NCI-H345 (cell line): ENCODE results near the gene ARHGEF38.
A peak's percentile ranks its signal among the peaks of the same experiment; 100 is the strongest.
"Not testable (repeated sequence)": the region's sequence is repeated elsewhere in the genome, so short reads cannot be mapped to it uniquely, and the experiment has no call there.

Source experiments
- DNase-seq: peaks from one replicate; lab custom pipeline; 2025; lab: John Stamatoyannopoulos, UW

ARHGEF38 gene

GRCh38 chr4:105652286-105652888 lies 100.0 kb downstream of the ARHGEF38 start:
- no peak for DNase-seq

GRCh38 chr4:105657117-105657765 lies 104.8 kb downstream of the ARHGEF38 start:
- DNase-seq: no peak

DNA sequence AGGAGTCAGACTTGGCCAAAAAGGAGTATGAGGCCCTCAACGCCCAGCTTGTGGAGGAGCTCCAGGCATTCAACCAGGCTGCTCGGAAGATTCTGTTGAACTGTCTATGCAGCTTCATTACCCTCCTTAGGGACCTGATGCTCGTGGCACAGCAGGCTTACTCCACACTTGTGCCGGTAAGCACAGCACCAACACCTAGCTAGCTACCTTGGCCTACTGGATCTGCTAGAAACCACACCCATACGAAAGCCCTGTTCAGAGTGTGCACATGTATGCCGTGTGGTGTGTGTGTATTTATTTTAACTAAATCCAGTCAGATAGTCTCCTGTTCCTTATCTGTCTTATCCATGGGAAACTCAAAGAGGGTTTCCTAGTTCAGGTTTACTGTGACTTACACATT lies 106.8 kb downstream of the ARHGEF38 start:
- no peak for DNase-seq

- no peak for DNase-seq
Observed at GRCh38 chr4:105661028-105661427, 108.6 kb downstream of the ARHGEF38 start.

GRCh38 chr4:105662935-105663675 lies 110.7 kb downstream of the ARHGEF38 start:
- DNase-seq: no peak

DNA sequence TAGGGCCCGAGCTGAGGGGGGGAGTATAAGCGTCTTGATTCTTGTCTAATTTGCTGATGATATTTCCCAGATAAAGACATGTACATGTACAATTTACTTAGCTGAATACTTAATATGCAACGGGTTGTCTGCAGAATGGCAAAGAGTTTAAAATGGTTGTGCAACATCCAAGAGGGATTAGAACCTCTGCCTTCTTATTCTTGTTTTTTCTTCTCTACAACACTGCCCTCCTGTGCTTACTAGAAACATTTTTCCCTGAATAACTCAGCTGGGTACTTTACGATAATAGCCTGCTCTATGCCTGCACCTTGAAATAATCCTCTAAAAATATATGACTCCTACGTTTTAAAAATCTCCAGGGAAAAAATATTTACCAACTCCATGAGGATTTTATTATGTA lies 114.3 kb downstream of the ARHGEF38 start:
- DNase-seq: peak; percentile 4

DNA sequence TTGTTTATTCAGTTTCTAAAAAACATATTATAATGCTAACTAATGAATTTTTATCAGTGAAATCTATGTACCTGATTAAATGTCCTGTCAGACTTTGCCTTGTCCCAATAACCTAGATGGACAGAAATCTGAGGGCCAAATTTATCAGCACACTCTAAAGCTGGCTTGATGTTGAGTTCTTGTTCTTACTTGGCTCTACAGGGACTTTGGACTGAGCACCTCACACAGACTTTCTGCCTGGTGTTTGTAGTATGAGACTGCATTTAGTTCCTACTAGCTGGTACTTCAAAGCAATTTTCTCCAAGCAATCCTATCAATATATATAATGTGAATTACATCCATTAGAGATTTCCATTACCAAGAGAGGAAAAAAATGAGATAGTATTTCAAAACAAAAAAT lies 118.3 kb downstream of the ARHGEF38 start:
- no peak for DNase-seq

- no peak for DNase-seq
Observed at GRCh38 chr4:105671301-105671700, 118.9 kb downstream of the ARHGEF38 start.

DNA sequence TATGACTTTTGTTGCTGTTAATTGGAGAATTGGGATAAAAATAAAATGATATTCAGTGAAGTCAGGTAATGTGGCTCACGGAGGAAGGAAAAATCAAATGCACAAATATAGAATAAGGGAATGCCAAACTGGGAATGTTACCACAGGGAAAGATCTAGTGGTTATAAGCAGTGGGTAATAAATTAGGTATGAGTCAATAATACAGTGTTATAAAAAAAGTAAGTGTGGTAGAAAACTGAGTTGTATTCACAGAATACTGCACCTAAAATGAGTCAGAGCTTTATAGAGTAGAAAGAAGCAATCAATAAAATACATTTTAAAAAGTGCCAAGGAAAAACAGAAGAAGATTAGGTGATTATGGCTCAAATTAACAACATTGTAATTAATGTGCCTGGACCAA lies 121.6 kb downstream of the ARHGEF38 start:
- DNase-seq: no peak

GRCh38 chr4:105677709-105678108 lies 125.3 kb downstream of the ARHGEF38 start:
- no peak for DNase-seq

- no peak for DNase-seq
Observed at GRCh38 chr4:105679186-105679585, 126.8 kb downstream of the ARHGEF38 start.

DNA sequence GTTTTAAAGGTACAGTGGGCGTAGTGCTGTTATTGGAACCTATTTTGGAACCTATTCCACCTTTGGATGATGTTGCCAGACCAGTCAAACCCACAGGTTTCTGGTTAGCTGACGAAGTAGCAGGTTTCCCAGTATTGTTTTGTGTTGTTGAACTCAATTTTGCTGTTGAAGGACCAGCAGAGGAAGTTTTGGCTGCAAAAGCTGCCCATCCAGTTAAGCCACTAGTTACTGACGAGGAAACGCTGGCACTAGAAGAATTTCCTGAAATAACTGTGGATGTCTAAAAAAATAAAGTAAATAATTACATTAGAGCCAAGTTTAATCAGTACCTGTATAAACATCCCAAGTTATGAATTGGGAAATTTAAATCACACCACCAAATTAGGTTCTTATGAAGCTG lies 130.6 kb downstream of the ARHGEF38 start:
- no peak for DNase-seq

DNA sequence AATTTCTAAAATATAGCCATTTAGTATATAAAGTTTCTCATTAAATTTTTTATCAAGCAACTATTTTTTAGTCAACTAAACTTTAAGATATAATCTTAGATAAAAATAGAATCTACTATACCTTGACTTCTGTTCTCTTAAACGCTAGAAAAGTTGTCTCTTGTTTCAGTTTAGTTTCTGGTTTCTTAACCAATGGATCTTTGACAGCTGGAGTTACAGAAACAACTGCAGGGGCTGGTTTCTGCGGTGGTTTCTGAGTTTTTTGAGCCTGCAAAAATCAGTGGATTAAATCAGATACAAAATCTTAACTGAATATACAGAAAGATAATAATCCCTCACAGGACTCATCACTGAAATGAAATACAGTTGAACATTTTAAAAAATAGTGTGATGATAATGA lies 134.2 kb downstream of the ARHGEF38 start:
- DNase-seq: no peak

- DNase-seq: not testable (repeated sequence)
Observed at GRCh38 chr4:105694812-105695211, 142.4 kb downstream of the ARHGEF38 start.

DNA sequence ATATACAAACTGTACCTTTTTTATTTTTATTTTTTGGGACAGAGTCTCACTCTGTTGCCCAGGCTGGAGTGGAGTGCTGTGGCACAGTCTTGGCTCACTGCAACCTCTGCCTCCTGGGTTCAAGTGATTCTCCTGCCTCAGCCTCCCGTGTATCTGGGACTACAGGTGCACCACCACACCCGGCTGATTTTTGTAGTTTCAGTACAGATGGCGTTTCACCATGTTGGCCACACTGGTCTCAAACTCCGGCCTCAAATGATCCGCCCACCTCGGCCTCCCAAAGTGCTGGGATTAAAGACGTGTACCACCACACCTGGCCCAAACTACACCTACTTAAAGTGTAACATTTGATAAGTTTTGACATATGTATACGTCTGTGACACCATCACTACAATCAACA lies 143.4 kb downstream of the ARHGEF38 start:
- DNase-seq: not testable (repeated sequence)

DNA sequence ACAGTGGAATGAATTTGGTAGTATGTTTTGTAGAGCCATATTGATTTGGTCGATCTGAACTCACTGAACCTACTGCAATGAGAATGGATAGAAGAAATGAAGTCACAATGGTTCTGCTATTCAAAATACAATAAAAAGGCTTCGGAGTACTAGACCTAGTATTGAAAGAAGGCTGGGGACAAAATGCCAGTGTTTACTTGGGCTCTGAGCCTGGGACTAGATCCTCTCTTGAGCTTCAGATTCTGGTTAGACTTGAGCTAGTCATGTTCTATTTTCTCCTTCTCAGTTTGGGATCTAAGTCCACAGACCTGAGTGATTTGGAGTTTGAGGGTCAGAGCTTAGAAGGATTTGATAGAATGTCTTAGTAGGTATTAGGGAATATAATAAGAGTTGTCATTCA lies 146.2 kb downstream of the ARHGEF38 start:
- DNase-seq: no peak

- no peak for DNase-seq
Observed at GRCh38 chr4:105707782-105708180, 155.4 kb downstream of the ARHGEF38 start.

GRCh38 chr4:105708181-105709080 lies 156.0 kb downstream of the ARHGEF38 start, which contains the start of the genes GSTCD and INTS12:
Gene GSTCD, plus strand, starts transcription at chr4:105708784. Its CDS starts 8,830 bp downstream, at chr4:105717614.
Gene INTS12, minus strand, starts transcription at chr4:105708689. Its CDS starts 8,684 bp downstream, at chr4:105700005.
- peak; percentile 90 for DNase-seq

GRCh38 chr4:105709081-105709450 lies 156.6 kb downstream of the ARHGEF38 start:
- peak; percentile 8 for DNase-seq

DNA sequence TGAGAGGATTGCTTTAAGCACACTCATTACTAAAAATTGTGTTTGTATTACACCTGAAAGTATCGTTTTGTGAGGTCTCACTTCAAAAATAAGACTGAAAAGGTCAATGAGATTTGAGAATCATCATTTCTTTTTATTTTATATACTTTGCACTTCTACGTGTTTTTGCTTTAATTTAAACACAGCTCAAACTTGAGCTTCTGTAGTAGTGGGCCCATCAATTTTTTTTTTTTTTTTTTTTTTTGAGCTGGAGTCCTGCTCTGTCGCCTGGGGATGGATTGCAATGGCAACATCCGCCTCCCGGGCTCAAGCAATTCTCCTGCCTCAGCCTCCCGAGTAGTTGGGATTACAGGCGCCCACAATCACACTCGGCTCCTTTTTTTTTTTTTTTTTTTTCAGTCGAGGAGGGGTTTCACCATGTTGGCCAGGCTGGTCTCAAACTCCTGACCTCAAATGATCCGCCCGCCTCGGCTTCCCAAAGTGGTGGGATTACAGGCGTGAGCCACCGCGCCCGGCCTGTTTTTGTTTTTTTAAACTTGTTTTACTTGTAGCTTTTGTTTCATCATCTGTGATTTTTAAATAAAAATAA lies 157.7 kb downstream of the ARHGEF38 start:
- no peak for DNase-seq

GRCh38 chr4:105710678-105711077 lies 158.3 kb downstream of the ARHGEF38 start:
- DNase-seq: no peak

DNA sequence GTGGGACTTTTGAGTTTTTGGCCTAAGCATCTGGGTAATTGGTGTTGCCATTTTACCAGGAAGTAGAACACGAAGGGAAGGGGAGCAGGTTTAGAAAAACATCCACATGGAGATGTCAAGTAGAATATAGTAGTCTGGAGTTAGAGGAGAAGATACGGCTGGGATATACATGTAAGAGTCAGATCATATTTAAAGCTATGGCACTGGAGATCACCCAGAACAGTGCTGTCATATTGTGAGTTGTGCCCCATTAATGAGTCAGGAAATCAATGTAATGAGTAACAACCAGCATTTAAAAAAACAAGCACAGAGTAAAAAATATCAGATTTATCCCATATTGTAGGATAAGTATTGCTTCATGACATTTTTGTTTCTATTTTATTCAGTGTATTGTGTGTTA lies 160.3 kb downstream of the ARHGEF38 start:
- DNase-seq: no peak
